Lower leg skin (tissue), 4 donors: ENCODE results near the gene ITGA11. TPM values are rescaled to one million over a fixed set of nuclear protein-coding genes. Genes with fewer than 3 reads are reported as not detected.

Experiments used
- DNase-seq, 2 donors: peaks; one replicate each; pipeline ENCODE4 v3.0.0-alpha.2; 2019; ENCODE audit warnings: low spot score in 2 of 2
- H3K4me3 ChIP-seq: fragments of 200-600 bp; sonication (generic); 2 replicates; pipeline ENCODE4 v1.5.1; 2017; ENCODE audit warnings: mild to moderate bottlenecking, low read depth; ENCODE audit not compliant: poor library complexity, severe bottlenecking
- CTCF ChIP-seq, 3 donors: fragments of 450-650 bp; IDR thresholded peaks; one replicate each; pipeline ENCODE4 v1.5.1; 2016; ENCODE audit warnings: antibody characterized with exemption in 3 of 3, mild to moderate bottlenecking in 3 of 3, moderate library complexity in 2 of 3
- POLR2A ChIP-seq, 2 donors: fragments of 450-650 bp; IDR thresholded peaks; one replicate each; pipeline ENCODE4 v1.6.1; 2016 to 2017; ENCODE audit warnings: antibody characterized with exemption in 2 of 2, mild to moderate bottlenecking in 1 of 2, moderate library complexity in 1 of 2
- WGBS, 2 donors: methylation state at CpG; one replicate each; pipeline ENCODE4 v1.1.5; 2018; 5-methylcytosine and 5-hydroxymethylcytosine counted together
- intact Hi-C: fragments of 100-400 bp; cut with DNase I; formaldehyde crosslinking; loops from one replicate; pipeline ENCODE4 v1.15.0; 2023; ENCODE audit warnings: low total_unique reads
- total RNA-seq, 4 donors: library from RNA; depleted of rRNA; stranded (reverse); fragments of >200 nt; gene quantifications; one replicate each; pipeline ENCODE4 v1.1.0, GENCODE V29; 2016

Gene ITGA11
- total RNA-seq, 4 donors from 2014 or later: 0.51 to 3.5 (median 2.0) TPM

GRCh38 chr15:68427963-68428362, 4.0 kb downstream of the ITGA11 start:
- 92 to 100% methylated on average over 1 of the region's 1 CpG for WGBS, 2 donors
- intact Hi-C loops: no loop called here
- no peak for DNase-seq
- TF ChIP-seq CTCF (IDR thresholded peaks at IDR 0.05): no peak
- no peak overlapping the region for H3K4me3 ChIP-seq

- intact Hi-C loops: no loop called here
- WGBS, 2 donors: 68 to 71% methylated on average over 3 of the region's 3 CpGs
- TF ChIP-seq POLR2A (IDR thresholded peaks at IDR 0.05) (no peak), CTCF (IDR thresholded peaks at IDR 0.05) (no peak)
These were observed 4.6 kb downstream of the ITGA11 start for GRCh38 chr15:68427366-68427765.

GRCh38 chr15:68426116-68426515, 5.8 kb downstream of the ITGA11 start:
- no peak overlapping the region for H3K4me3 ChIP-seq
- DNase-seq: no peak
- intact Hi-C loops: no loop called here
- WGBS, 2 donors: 88 to 90% methylated on average over 6 of the region's 6 CpGs
- TF ChIP-seq POLR2A (IDR thresholded peaks at IDR 0.05) (no peak), CTCF (IDR thresholded peaks at IDR 0.05) (no peak)

More at GRCh38 chr15:68427366-68427765, 4.6 kb downstream of the ITGA11 start:
- peak in 1 of 2 donors; percentile 26 for DNase-seq
- H3K4me3 ChIP-seq: no peak overlapping the region

GRCh38 chr15:68425428-68426060, 6.4 kb downstream of the ITGA11 start:
- TF ChIP-seq CTCF (IDR thresholded peaks at IDR 0.05) (no peak), POLR2A (IDR thresholded peaks at IDR 0.05) (no peak)
- no peak for DNase-seq
- WGBS, 2 donors: 71 to 78% methylated on average over 9 of the region's 9 CpGs
- intact Hi-C loops: no loop called here
- H3K4me3 ChIP-seq: no peak overlapping the region

GRCh38 chr15:68424754-68425390, 7.1 kb downstream of the ITGA11 start:
- no peak for TF ChIP-seq CTCF (IDR thresholded peaks at IDR 0.05)
- no peak for TF ChIP-seq POLR2A (IDR thresholded peaks at IDR 0.05)
- intact Hi-C loops: no loop called here
- peak in 1 of 2 donors; percentile 23 for DNase-seq
- 82 to 83% methylated on average over 7 of the region's 7 CpGs for WGBS, 2 donors
- H3K4me3 ChIP-seq: no peak overlapping the region
